ENCODE results near the gene CHKB.

Gene CHKB

DNA sequence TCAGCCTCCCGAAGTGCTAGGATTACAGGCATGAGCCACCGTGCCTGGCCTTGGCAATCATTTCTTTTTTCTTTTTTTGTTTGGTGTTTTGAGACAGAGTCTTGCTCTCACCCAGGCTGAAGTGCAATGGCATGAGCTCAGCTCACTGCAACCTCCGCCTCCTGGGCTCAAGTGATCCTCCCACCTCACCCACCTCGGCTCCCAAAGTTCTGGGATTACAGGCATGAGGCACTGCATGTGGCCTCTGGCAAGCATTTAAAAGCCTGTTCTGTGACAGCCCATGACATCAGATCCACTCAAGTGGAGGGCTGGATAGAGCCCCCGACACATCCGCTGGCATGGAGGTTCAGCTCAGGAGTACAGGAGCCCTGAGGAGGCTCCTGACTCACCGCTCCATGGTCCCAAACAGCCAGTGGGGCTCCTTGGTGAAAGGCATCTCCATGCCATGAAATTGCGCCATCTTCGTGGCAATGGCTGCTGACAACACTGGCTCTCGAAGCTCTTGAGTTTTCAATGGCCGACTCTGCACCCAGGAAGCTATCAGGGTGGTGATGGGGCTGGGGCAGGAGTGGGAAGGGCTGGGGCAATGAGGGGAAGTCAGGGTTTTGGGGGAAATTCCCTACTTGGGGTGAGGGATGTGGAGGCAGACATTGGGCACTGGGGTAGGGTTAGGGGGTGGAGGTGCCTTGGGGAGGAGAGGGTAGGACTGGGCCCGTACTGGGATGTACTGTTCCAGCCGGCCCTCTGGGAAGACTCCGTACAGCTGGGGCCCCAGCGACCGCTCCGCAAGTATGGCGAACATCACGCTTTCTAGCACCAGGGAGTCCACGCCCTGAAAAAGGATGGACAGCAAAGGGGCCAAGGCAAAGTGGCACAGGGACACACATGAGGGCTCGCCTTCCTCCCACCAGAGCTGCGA is 1.4 kb downstream of the CHKB start:
- Histone ChIP-seq H3K4me1 (ENCODE audit: control insufficient read depth, insufficient read depth, low read length) (peaks cover 3% of the 10 kb centered on the region; the same call in 1 of the 2 replicates), H3K4me3 (ENCODE audit: low read depth, low read length) (peak overlapping the region; percentile 80), H3K9me3 (ENCODE audit: control insufficient read depth, insufficient read depth, low read depth, low read length) (no peaks in the 10 kb centered on the region), H3K27ac (ENCODE audit: extremely low read depth, low read depth, low read length) (peak overlapping the region; percentile 99; the same call in 1 of the 2 replicates), H3K36me3 (ENCODE audit: control insufficient read depth in 2 of 2, insufficient read depth in 1 of 2, low read length in 2 of 2) (peaks cover 25 to 61% of the 10 kb centered on the region in 2 experiments)
- ChIA-PET POLR2A (interaction anchor here (0.6 to 3.2 kb wide), 5 partner anchors 9 to 56 kb away, joined by 3 to 22 read pairs (median 15); partner anchors contain the start of genes SCO2 and SYCE3), CTCF (interaction anchor here (0.6 to 1.5 kb wide), 4 partner anchors 18 to 119 kb away, joined by 3 to 11 read pairs (median 4); partner anchors contain the start of genes SCO2 and SYCE3)
- TF ChIP-seq, protein P1, sequence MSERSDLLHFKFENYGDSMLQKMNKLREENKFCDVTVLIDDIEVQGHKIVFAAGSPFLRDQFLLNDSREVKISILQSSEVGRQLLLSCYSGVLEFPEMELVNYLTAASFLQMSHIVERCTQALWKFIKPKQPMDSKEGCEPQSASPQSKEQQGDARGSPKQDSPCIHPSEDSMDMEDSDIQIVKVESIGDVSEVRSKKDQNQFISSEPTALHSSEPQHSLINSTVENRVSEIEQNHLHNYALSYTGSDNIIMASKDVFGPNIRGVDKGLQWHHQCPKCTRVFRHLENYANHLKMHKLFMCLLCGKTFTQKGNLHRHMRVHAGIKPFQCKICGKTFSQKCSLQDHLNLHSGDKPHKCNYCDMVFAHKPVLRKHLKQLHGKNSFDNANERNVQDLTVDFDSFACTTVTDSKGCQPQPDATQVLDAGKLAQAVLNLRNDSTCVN (tag by site-specific recombination; optimal IDR thresholded peaks at IDR 0.05): no peak
- TF ChIP-seq ZNF221 (tag by site-specific recombination; IDR thresholded peaks at IDR 0.05; ENCODE audit: borderline replicate concordance) (no peak), ZNF621 (tag by site-specific recombination; IDR thresholded peaks at IDR 0.05) (no peak), ZBTB1 (tag by site-specific recombination; IDR thresholded peaks at IDR 0.05) (no peak), CTCF (tag by site-specific recombination; IDR thresholded peaks at IDR 0.05) (no peak), ZNF677 (tag by site-specific recombination; IDR thresholded peaks at IDR 0.05) (no peak), ZFHX2 (tag by site-specific recombination; conservative IDR thresholded peaks at IDR 0.05) (peak; percentile 75), ZNF518A (tag by site-specific recombination; conservative IDR thresholded peaks at IDR 0.05; ENCODE audit: low read depth) (no peak), SP7 (tag by site-specific recombination; IDR thresholded peaks at IDR 0.05) (no peak), ZNF561 (tag by site-specific recombination; IDR thresholded peaks at IDR 0.05; ENCODE audit: borderline replicate concordance) (no peak), GLIS1 (tag by site-specific recombination; IDR thresholded peaks at IDR 0.05) (0 out of 2 replicates have a peak, but pooled peaks have one; percentile 23), ZNF248 (tag by site-specific recombination; IDR thresholded peaks at IDR 0.05) (no peak), YY2 (tag by site-specific recombination; IDR thresholded peaks at IDR 0.05) (peak; percentile 58; the same call in 1 of the 2 replicates), EGR2 (tag by site-specific recombination; IDR thresholded peaks at IDR 0.05; ENCODE audit: low read depth) (peak; percentile 66), HOXA7 (CRISPR knock-in tag; IDR thresholded peaks at IDR 0.05; ENCODE audit: borderline replicate concordance) (no peak), MYNN (tag by site-specific recombination; IDR thresholded peaks at IDR 0.05; ENCODE audit: borderline replicate concordance) (no peak), ZNF394 (tag by site-specific recombination; IDR thresholded peaks at IDR 0.05; ENCODE audit: borderline replicate concordance) (no peak), ZNF585B (tag by site-specific recombination; IDR thresholded peaks at IDR 0.05) (no peak), GLIS2 (tag by site-specific recombination; IDR thresholded peaks at IDR 0.05) (0 out of 2 replicates have a peak, but pooled peaks have one; percentile 17), PRDM1 (tag by site-specific recombination; IDR thresholded peaks at IDR 0.05) (no peak)
- TF ChIP-seq, protein P2, sequence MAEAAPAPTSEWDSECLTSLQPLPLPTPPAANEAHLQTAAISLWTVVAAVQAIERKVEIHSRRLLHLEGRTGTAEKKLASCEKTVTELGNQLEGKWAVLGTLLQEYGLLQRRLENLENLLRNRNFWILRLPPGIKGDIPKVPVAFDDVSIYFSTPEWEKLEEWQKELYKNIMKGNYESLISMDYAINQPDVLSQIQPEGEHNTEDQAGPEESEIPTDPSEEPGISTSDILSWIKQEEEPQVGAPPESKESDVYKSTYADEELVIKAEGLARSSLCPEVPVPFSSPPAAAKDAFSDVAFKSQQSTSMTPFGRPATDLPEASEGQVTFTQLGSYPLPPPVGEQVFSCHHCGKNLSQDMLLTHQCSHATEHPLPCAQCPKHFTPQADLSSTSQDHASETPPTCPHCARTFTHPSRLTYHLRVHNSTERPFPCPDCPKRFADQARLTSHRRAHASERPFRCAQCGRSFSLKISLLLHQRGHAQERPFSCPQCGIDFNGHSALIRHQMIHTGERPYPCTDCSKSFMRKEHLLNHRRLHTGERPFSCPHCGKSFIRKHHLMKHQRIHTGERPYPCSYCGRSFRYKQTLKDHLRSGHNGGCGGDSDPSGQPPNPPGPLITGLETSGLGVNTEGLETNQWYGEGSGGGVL (tag by site-specific recombination; IDR thresholded peaks at IDR 0.05): no peak
- TF ChIP-seq, protein P3, sequence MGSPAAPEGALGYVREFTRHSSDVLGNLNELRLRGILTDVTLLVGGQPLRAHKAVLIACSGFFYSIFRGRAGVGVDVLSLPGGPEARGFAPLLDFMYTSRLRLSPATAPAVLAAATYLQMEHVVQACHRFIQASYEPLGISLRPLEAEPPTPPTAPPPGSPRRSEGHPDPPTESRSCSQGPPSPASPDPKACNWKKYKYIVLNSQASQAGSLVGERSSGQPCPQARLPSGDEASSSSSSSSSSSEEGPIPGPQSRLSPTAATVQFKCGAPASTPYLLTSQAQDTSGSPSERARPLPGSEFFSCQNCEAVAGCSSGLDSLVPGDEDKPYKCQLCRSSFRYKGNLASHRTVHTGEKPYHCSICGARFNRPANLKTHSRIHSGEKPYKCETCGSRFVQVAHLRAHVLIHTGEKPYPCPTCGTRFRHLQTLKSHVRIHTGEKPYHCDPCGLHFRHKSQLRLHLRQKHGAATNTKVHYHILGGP (tag by site-specific recombination; IDR thresholded peaks at IDR 0.05): no peak
- TF ChIP-seq, protein P4, sequence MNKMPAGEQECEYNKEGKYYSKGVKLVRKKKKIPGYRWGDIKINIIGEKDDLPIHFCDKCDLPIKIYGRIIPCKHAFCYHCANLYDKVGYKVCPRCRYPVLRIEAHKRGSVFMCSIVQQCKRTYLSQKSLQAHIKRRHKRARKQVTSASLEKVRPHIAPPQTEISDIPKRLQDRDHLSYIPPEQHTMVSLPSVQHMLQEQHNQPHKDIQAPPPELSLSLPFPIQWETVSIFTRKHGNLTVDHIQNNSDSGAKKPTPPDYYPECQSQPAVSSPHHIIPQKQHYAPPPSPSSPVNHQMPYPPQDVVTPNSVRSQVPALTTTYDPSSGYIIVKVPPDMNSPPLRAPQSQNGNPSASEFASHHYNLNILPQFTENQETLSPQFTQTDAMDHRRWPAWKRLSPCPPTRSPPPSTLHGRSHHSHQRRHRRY (tag by site-specific recombination; IDR thresholded peaks at IDR 0.05): no peak
